GM21447 (cell line): ENCODE data around the gene ADCY5.

Experiments
- ATAC-seq: cut with Tn5 transposase; IDR thresholded peaks from one replicate; pipeline ENCODE4 v1.9.1; 2021; ENCODE audit not compliant: unreplicated experiment

ADCY5 gene

DNA sequence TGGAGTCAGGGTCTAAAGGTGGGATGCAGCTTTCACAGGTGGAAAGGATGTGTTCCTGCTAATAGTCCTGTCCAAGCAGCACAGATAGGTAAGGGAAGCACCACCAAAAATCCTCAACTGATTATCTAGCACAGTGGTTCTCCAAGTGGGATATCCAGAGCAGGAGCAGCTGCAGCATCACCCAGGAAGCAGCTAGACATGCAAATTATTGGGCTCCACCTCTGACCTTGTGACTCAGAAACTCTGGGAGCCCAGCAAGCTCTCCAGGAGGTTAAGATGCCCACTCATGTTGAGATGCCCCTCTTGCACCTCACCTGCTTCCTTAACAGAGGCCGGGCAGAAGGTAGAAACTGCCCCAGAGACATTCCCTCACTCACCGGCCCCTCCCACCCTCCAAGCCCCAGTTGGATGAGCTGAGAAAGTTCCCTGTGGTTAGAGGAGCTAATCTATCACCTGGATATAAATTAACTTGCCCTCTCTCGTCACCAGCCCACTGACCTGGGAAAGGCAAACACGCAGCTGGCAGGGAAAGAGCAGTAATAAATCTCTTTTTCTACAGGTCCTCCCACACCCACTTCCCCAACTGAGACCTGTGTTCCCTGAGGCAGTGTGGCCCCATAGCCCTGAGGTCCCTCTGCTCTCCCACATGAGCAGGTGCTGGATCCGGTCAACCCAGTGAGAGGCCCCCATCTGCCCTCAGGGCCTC lies 39.3 kb downstream of the ADCY5 start:
- no peak for ATAC-seq

DNA sequence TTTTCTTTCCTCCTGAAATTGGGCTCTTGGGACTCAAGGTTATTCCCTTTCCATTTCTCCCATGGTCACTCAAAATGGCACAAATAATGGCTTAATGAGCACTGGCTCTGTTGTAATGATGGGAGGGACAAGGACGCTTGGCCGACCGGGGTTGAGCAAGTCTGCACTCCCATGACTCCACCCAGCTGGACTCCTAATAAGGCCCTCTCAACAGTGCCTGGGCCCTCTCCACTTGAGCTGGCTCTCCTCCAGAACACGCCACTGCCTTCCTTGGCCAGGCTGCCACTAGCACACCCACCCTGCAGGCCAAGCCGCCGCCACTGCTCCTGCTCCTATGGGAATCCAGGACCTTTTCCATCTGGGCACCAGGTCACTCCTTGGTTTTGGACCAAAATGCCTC lies 42.3 kb downstream of the ADCY5 start:
- ATAC-seq = no peak

DNA sequence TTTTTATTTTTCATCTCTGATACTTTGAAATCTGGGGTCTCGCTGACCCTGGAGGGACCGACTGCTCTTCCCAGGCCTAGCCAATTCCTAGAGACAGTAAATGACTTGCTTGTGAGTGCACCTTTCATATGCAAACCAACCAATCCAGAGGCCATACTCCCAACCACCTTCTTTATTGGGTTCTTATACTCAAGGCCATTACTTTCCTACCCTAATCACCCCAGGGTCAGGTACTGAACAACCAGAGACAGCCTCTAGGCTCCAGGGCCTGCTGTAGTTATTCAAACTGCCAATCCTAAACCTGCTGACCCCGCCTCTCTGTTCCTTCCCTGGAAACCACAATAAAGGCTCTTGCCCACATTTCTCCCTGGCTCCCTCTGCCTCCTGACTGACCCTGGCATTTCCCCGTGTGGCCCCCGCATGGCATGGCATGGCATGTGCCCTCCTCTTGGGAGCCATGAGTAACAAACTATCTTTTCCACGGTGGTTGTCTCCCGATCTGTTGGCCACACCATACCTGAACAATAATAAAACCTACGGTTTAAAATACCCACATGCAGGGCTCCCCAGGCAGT lies 42.9 kb downstream of the ADCY5 start:
- ATAC-seq = no peak

DNA sequence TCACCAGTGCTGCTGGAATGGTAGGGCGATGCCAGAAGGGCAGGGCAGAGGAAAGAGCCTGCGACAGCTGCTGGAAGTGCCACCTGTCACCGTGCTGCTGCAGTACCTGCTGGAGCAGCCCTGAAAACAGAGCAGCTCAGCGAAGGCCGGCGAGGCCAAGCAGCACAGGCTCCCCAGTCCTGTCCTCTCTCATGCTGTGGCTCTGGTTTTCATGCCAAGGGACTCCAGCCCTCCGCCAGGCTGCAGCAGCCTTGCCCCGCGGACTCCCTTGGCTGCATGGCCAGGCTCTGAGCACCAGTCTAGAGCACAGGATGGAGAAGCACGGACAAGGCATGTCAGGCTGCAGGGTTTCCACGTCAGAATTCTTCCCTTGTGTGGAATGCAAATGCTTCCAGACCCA lies 43.9 kb downstream of the ADCY5 start:
- ATAC-seq = no peak

DNA sequence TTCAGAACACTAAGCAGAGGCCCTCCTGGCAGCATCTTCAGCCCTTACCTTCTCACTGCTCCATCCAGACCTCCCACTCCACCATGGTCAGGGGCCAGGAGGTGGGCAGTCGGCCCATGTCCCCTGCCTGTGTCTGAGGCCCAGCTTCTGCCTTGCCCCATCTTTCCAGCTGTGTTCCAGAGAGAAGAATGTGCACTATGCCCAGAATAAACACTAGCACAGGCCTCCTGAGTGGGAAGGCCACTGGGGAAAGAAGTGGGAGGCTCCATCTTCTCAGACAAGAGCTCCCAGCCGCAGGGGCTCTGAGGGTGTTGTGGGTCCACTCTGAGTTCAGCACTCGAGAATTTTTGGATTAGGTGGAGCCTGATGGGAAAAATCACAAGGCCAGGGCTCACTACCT lies 44.5 kb downstream of the ADCY5 start:
- ATAC-seq = no peak

DNA sequence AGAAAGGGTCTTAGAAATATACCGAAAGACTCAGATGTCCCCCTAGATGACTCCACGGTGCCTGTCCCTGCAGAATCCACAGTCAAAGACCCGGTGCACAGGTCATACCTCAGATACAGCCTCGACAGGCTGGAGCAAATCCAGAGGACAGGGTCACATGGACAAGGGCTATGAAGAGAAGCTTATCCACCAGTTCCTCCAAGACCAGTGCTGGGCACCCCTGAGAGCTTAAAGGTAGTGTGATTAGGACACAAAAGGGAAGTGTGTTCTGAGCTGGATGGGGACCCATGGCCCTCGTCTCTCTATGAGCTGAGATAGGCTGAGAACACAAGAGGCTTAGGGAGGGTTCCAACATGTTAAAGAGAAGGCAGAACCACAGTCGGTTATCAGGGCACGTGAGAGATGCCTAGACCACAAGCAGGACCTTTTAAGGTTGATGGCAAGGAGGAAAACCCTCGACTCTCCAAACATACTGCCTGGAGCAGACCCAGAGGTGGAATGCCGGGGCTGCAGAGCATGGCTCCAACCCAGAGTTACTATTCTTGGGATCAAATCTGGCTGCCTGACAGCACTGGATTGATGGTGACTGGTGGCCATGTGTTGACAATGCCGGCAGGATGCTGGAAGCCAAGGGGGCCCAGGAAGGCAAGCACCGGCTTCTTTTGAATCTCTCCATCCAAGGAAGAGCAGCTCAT lies 46.9 kb downstream of the ADCY5 start:
- no peak for ATAC-seq

DNA sequence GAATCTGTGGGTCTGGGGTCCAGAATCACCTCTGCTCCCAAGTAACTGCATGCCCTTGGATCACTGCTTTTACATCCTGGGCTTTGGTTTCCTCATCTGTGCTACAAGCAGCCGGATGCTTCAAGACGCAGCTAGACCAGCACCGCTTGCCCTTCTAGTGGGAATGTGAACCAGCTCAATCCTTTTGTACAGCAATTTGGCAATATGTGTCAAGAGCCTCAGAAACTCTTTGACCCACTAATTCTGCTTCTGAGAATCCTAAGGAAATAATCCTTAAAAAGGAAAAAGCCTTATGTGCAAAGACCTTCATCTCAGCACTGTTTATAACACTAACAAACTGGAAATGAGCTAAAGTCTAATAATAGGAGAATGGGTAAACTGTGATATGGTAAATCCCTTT lies 48.7 kb downstream of the ADCY5 start:
- ATAC-seq = no peak

DNA sequence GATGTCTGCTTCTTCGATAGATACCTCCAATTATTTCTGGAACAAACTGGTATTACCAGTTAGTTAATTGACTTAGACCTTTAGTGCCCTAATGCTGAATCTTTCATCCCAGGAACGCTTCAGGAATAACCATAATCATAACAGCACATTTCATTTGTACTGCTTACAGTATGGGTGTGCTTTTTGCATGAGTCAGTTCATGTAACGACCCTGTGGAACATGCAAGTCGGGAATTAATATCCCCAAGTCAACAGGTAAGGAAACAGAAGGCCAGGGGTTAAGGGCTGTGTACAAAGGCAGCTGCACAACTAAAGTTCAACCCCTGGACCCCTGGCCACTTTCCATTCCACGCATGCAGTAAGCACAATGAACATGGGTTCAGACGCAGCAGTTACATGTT lies 49.2 kb downstream of the ADCY5 start:
- no peak for ATAC-seq

DNA sequence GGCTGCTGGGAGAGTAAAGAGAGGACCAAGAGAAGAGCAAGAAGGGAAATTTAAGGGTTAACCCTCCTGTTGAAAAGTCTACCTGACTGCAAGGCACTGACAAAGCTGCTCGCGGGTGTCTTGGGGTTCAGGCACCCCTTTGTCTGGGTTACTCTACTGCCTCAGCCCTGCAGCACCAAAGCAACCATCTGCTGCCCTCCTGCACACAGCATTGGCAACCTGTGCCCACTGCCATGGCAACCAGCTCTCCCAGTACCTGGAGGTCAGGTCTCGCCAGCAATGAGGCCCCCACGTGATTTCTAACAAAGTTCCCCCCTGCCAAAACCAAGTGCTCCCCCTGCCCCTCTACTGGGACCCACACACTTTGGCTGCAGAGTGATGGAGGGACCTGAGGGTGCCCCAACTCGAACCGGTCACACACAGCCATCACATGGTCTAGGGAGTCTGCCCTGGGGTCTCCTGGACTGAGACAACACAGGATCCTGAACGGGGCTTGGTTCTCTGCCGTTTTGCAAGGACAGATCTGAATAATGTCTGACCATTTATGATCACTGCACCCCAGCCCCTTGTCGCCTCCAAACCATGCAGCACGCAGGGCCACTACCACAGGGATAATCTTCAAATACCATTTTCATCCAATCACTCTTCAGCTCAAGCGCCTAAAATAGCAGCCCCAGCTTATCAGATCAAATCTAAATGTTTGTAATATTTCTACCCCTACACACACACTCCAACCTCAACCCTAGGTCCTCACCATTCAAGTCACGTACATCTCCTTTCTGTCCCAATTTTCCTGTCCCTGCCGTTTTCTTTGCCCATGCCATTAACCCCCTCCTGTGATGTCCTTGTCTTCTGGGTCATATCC lies 50.7 kb downstream of the ADCY5 start:
- ATAC-seq = no peak

DNA sequence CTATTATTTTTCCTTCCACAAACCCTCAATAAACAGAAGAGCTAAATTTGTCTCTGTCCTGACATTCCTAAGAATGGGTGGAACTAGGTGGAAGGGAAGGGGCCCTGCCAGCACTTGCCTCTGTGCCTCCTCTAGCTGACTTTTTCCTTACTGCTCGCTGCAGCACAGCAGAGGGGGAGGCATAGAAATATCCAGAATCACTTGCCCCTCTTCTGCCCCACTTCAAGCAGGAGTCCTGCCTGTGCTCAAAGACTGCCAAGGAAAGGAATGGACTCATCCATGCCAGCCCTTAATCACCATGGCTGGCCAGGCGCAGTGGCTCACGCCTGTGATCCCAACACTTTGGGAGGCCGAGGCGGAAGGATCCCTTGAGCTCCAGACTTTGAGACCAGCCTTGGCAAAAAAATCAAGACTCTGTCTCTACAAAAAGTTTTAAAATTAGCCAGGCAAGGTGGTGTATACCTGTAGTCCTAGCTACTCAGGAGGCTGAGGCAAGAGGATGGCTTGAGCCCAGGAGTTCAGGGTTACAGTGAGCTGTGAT lies 51.8 kb downstream of the ADCY5 start:
- ATAC-seq = no peak

DNA sequence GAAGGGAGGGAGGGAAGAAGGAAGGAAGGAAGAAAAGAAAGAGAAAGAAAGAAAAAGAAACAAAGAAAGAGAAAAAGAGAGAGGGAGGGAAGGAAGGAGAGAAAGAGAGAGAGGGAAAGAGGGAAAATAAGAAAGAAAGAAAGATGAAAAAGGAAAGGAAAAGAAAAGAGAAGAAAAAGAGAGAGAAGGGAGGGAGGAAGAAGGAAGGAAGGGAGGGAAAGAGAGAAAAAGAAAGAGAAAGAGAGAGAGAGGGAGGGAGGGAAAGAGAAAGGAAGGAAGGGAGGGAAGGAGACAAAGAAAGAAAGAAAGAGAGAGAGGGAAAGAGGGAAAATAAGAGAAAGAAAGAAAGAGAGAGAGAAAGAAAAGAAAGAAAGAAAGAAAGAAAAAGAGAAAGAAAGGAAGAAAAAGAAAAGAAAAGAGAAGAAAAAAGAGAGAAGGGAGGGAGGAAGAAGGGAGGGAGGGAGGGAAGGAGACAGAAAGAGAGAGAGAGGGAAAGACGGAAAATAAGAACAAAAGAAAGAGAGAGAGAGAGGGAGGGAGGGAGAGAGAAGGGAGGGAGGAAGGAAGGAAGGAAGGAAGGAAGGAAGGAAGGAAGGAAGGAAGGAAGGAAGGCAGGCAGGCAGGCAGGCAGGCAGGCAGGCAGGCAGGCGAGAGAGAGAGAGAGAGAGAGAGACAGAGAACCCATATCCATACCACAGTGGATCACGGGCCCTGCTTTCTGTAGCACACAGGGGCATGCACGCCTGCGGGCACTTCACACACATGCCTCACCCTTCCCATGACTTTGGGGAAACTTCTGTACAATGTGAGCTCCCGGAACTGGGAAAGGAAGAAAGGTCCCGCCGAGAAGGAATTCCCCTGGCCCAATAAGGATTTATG lies 52.5 kb downstream of the ADCY5 start:
- no peak for ATAC-seq

DNA sequence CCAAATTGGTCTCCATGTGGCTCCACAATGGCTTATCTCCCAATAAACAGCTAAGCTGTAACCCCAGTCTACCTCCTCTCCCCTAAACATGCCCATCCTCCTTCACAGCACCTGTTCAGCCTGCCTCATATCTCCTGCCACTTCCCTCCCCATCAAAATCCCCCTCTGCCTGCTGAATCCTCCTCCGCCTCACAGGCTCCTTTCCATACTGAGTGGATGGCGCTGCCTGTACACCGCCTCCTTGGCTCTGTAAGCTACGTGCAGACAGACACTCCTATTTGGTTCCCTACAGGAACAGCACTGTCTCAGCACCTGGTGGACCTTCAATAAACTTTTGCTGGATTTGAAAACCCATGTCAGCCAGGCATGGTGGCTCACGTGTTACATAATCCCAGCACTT lies 53.7 kb downstream of the ADCY5 start:
- ATAC-seq = no peak

DNA sequence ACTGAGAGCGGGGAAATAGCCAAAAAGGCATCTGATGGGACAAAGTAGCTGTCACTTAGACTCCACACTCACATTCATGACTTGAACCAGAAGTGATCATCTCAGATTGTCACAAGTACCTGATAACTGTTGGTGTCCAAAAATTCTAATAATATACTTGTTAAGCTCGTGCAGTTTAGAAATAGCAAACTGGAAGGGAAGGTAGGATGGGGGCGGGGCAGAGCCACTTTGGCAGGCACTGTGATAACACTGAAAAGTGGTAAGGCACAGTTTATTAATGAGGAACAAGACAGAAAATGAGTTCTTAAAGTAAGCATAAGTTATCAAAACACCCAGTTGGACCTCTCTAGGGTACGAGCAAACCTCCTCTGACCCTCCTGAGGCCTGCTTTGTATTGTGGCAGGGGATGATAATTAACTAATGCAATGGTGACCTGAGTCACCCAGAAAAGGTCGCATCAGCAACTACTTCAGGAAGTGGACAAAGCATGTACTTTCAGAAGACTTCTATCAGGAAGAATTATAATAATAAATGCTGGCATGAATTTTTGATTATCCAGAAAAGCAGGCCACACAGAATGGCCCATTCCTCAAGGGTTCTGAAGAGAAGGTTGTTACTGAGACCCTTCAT lies 54.4 kb downstream of the ADCY5 start:
- no peak for ATAC-seq

DNA sequence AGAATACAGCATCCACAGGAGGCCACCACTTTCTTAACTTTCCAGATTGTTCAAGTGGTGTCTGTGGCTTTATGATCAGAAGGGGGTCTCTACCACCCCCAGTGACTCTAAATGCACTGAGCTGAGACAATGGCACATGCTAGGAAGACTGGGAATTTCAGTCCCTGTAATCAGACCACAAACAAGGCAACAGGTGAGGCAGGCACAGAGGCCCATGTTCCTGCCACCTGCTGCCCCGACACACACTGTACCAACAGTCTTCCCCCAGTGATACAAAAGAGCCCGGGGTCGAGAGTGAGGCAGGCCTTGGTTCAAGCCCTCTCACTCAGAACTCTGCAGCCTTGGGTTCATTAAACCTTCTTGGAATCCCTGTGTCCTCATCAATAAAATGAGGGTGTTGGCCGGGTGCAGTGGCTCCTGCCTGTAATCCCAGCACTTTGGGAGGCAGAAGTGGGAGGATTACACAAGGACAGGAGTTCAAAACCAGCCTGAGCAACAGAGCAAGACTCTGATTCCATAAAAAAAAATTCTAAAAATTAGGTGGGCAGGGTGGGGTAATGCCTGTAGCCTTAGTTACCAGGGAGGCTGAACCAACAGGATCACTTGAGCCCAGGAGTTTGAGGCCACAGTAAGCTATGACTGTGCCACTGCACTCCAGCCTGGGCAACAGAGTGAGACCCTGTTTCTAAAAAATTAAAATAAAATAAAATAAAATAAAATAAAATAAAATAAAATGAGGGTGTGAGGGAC lies 55.8 kb downstream of the ADCY5 start:
- ATAC-seq = no peak

DNA sequence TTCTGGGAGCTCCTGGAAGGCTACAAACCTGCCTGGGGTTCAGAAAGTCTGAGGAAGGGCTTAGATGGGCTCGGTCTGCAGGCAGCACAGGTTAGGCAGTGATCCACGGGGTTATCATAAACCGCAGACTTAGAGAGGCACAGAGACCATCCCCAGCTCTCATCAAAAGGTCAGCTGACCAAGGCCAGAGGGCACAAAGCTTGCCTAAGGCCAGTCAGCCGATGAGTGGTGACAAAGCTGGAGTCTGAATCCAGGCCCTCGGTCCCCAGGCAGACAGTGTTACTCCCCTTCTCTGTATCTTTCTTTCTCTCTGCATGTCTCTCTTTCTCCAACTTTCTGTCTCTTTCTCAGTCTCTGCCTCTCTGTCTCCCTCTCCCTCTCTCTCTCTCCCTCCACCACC lies 56.5 kb downstream of the ADCY5 start:
- no peak for ATAC-seq

DNA sequence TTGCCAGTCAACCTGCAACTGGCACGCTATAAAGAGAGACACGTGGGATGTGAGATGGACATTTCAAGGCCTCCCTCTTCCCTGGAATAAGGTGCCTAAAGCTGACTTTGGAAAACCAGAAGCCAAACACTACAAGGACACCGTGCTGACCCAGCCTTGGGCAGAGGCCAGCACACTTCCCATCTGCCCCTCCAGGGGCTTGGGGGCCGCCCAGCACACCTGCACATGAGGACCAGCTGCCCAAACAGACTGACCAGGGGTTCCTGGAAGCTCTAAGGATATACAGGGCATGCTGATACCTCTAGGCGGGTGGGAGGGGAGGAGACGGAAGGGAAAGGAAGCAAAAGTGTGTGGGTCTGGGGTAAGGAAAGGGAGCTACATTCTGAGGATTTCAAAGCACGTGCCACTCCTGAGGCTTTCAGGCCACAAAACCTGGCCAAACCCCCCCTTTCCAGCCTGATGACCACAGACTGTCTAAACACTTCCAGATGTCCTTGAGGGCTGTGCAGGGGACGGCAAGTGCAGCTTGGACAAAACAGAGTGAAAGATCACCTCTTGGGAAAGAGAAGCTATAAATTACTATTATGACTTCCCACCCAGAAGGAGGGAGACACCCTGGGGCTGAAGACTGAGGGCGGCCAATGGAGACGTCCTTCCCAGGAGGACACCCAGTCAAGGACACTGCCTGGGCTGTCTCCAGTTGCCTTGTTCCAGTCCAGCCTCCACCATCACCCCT lies 57.9 kb downstream of the ADCY5 start:
- no peak for ATAC-seq

DNA sequence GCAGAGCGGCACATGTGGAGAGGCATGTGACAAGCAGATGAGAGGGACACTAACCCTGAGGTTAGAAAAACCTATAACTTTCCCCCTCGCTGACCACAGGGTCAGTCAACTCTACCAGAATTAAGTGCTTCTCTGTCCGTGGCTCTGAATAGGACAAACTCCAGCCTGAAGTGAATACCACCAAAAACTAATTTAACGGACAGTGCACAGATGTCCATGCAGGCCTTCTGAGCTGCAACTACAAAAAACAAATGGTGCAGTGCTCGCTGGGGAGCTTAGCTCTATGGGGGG lies 59.3 kb downstream of the ADCY5 start:
- ATAC-seq = no peak

DNA sequence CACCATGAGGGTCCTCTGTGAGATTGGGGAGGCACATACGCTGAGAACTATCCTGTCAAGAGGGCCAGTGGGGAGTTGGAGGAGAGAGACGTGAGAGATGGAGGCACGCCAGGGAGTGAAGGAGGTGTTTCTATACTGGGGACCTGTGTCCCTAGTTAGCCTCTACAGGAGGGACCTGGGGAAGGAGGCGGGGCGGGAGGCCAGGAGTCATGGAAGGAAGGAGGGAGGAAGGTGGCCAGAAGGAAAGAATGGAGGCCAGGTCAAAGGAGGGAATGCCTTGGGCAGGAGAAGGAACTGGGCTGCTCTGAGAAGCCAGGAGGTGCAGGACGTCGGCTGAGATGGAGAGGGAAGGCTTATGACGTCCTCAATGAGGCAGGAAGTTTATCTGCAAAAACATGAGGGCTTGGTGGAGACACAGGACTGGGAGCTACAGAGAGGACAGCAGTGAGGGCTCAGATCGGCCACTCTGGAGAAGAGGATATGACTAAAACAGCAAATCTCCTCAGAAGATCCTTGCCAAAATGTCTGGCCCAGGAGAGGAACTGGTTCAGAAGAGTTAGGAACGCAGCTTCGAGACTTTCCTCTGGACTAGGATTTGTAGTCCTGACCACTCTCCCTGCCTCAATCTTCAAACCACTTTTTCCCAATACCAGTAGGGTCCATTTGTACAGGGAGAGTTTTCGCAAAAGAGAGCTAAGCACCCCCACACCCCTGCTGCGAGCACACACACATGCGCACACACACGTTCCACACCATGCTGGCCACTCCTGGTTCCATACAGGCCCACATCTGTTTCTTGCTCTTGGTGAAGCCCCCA lies 59.9 kb downstream of the ADCY5 start:
- ATAC-seq = no peak
